GM12892 (cell line): ENCODE measurements around the gene ARHGAP12.

Source experiments
- POLR2AphosphoS5 ChIP-seq: IDR thresholded peaks from 2 replicates; pipeline ENCODE4 v1.6.1; 2011; ENCODE audit warnings: low read depth, low read length, control low read depth
- TAF1 ChIP-seq: IDR thresholded peaks from 2 replicates; pipeline ENCODE4 v1.6.1; 2011; ENCODE audit warnings: low read depth, mild to moderate bottlenecking, control low read depth, low read length, borderline replicate concordance

DNA sequence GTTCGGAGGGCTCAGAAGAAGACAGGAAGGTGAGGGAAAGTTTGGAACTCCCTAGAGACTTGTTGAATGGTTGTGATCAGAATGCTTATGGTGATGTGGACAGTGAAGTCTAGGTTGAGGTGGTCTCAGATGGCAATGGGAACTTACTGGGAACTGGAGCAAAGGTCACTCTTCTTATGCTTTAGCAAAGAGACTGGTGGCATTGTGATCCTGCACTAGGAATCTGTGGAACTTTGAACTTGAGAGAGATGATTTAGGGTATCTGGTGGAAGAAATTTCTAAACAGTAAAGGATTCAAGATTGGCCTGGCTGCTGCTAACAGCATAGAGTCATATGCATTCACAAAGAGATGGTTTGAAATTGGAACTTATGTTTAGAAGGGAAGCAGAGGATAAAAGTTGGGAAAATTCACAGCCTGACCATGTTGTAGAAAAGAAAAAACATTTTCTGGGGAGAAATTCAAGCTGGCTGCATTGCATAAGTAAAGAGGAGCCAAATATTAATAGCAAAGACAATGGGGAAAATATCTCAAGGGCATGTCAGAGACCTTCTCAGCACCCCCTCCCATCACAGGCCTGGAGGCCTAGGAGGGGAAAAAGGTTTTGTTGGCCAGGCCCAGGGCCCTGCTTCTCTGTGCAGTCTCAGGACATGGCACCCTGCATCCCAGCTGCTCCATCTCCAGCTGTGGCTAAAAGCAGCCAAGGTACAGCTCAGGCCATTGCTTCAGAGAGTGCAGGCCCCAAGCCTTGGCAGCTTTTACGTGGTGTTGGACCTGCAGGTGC lies 26.0 kb upstream of the ARHGAP12 start:
- TF ChIP-seq TAF1 (no peak), POLR2AphosphoS5 (no peak)
